Measurements from ENCODE around the gene ASB3.

The ASB3 gene

DNA sequence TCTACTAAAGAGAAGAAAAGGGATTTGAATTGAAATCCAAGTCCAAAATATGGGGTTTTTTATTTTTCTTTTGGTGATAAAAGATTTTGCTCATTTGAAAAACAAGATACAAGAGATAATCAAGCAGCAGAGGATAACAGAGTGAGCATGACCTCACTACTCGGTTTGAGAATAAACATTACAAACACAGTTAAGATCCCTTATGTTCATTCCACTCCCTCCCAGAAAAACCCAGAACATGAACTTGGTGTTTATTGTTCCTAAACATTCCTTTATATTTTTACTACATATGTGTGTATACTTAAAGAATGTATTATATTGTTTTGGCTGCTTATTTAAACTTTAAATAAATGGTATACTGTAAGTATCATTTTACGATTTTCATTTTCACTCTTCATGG, 165.8 kb downstream of the ASB3 start:
- H2BK5ac ChIP-seq (ENCODE audit: low read length): no peak overlapping the region
- H2AFZ ChIP-seq (ENCODE audit: low read length): no peak overlapping the region
- H3K79me1 ChIP-seq (ENCODE audit: low read depth, low read length): no peaks in the 10 kb centered on the region
- H2BK15ac ChIP-seq (ENCODE audit: low read length): no peak overlapping the region
- no peaks in the 10 kb centered on the region for H3K4me1 ChIP-seq (ENCODE audit: control insufficient read depth in 2 of 2, insufficient read depth in 1 of 2, low read depth in 1 of 2, low read length in 2 of 2)
- H2BK12ac ChIP-seq (ENCODE audit: low read length): no peak overlapping the region
- H3K18ac ChIP-seq (ENCODE audit: low read length): no peak overlapping the region
- no peak for DNase-seq (ENCODE audit: low spot score)
- WGBS, 2 donors (ENCODE audit: extremely low coverage in 2 of 2, insufficient read length in 2 of 2, insufficient replicate concordance in 1 of 2): no CpG with 5 or more reads among the region's 2 CpGs
- H3K9me3 ChIP-seq (replicated peaks in 1 of 2; ENCODE audit: control insufficient read depth in 2 of 2, insufficient read depth in 1 of 2, low read depth in 1 of 2, low read length in 2 of 2): peaks cover 0 to 2% of the 10 kb centered on the region in 2 donors
- no peak overlapping the region for H3K14ac ChIP-seq (ENCODE audit: low read length)
- H4K8ac ChIP-seq (ENCODE audit: low read depth, low read length): no peak overlapping the region
- no peak overlapping the region for H3K23ac ChIP-seq (ENCODE audit: low read depth, low read length, poor library complexity)
- H3K27ac ChIP-seq (replicated peaks; ENCODE audit: low read length): no peak overlapping the region
- no peak overlapping the region for H4K91ac ChIP-seq (ENCODE audit: low read depth, low read length, poor library complexity)
- no peak overlapping the region for H3K4me2 ChIP-seq (ENCODE audit: insufficient read depth, low read length, poor library complexity, severe bottlenecking)
- no peak overlapping the region for H2BK120ac ChIP-seq (ENCODE audit: low read depth, low read length)
- no peak overlapping the region for H3K4ac ChIP-seq (ENCODE audit: low read length)
- H3K4me3 ChIP-seq (ENCODE audit: low read length in 2 of 2): no peak overlapping the region
- H3K9ac ChIP-seq (ENCODE audit: low read depth, low read length, poor library complexity): no peak overlapping the region
- peaks cover 0 to 3% (median 0%) of the 10 kb centered on the region in 3 experiments for H3K27me3 ChIP-seq (ENCODE audit: control insufficient read depth in 3 of 3, insufficient read depth in 3 of 3, low read depth in 1 of 3, low read length in 3 of 3)
- no peaks in the 10 kb centered on the region for H3K36me3 ChIP-seq (replicated peaks in 1 of 2; ENCODE audit: control insufficient read depth in 2 of 2, insufficient read depth in 2 of 2, low read length in 2 of 2)
- H2AK5ac ChIP-seq (ENCODE audit: low read depth, low read length): no peak overlapping the region

Measured in neuronal stem cell (in vitro differentiated cells).